HG02571 (cell line): Measurements from ENCODE around the gene GPR68.
"Not testable (repeated sequence)": the region's sequence is repeated elsewhere in the genome, so short reads cannot be mapped to it uniquely, and the experiment has no call there.

ENCODE experiments used
- ATAC-seq: cut with Tn5 transposase; IDR thresholded peaks from one replicate; pipeline ENCODE4 v1.9.1; 2021; ENCODE audit warnings: mild to moderate bottlenecking, moderate library complexity; ENCODE audit not compliant: unreplicated experiment

The GPR68 gene

DNA sequence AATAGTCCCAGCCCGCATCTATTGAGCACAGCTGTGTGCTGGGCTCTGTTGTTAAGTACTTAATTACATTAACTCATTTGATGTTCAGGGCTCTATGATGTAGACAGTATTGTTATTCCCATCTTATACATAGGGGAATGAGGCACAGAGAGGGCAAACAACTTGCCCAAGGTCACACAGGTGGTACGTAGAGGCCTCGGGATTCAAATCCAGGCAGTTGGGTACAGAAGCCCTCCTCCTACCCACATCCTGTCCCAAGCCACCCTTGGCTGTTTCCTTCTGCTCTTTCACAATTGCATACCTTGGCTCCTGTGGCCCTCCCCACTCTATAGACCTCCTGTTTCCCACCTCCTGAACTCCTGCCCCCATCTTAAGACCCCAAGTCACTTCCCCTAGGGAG is 10.0 kb upstream of the GPR68 start:
- no peak for ATAC-seq

- no peak for ATAC-seq
Observed at GRCh38 chr14:91253795-91254323, 9.4 kb upstream of the GPR68 start.

DNA sequence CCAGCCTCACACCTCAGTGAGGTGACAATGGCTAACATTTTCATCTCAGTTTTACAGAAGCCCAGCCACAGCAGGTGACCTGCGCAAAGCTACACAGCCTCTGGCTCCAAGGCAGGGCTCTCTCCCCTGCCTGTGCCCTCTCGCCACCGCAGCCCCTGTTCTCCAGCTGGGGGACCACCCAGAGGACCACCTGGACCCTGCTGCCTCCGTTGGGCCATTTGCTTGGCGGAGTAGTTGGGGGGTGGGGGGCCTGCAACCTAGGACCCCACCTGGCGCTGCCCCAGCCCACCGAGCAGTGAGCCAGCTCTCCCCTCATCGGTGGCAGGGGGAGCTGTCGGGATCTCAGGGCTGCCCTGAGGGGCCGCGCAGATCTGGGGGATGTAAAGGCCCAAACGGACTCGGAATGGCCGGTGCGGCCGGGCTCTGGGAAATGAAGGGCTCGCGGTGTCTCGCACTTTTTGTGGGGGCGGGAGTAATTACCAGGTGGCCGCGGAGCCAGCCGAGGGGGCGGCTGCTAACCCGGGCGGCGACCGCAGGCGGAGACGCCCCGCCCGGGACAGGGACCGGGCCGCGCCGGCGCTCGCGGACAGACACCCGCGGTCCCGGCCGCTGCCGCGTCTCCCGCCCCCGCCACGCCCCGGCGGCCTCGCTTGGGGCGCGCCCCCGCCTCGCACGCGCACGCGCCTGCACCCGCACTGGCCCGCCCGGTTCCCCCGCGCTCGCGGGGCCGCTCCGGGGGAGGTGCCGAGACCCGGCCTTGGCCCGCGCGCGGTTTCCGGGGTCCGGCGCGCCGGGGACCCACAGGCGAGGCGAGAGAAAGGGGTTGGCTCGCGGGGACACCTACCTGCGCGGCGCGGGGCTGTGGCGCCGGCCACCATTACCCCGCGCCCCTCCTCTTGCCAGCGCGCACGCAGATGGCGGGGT is 8.6 kb upstream of the GPR68 start:
- no peak for ATAC-seq

- no peak for ATAC-seq
Observed at GRCh38 chr14:91250912-91251311, 6.4 kb upstream of the GPR68 start.

- ATAC-seq: peak; percentile 73
Observed at GRCh38 chr14:91249841-91250616, 5.5 kb upstream of the GPR68 start.

DNA sequence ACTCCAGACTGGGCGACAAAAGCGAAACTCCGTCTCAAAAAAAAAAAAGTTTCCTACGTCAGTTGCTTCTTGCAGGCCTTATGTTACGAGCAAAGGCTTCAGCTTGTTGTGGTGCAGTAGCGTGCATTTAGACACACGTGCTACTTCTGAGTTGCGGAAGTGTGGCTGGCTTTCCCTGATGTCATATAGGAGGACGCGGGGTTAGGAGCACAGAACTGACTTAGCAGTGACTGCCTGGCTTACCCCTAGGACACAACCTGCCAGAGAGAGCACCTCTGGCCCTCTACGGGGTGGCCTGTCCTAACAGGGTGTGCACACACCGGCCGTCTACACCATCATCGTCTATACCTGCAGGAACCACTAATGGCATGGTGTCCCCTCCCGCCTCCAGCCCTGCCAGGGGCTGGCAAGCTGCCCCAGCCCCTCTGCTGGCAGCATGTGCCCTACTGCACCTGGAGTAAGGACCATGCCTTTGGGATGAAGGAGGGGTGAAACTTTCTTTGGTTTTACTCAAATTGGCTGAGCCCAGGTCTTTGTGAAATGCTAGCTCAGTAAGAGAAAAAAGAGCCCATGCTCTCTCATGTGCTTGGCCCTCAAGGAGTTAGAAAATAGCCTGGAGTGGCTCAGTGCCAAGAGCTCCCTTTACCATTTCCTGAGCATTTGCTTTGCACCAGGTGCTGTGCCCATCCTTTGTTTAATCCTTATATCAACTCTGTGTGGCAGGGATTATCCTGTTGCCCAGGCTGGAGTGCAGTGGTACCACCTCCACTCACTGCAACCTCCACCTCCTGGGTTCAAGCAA is 1.7 kb upstream of the GPR68 start:
- no peak for ATAC-seq

DNA sequence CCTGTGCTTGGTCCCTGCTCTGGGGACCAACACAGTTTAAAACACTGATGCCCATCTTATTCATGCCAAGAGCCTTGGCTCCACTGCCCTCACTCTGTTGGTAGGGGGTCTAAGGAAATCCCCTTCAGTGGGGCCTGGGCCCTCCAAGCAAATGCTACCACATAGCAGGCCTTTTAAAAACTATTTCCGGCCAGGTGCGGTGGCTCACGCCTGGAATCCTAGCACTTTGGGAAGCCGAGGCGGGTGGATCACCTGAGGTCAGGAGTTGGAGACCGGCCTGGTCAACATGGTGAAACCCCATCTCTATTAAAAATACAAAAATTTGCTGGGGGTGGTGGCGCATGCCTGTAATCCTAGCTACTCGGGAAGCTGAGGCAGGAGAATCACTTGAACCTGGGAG is 1.1 kb upstream of the GPR68 start:
- ATAC-seq: not testable (repeated sequence)

- ATAC-seq: no peak
Observed at GRCh38 chr14:91245029-91245428, 525 bp upstream of the GPR68 start.

DNA sequence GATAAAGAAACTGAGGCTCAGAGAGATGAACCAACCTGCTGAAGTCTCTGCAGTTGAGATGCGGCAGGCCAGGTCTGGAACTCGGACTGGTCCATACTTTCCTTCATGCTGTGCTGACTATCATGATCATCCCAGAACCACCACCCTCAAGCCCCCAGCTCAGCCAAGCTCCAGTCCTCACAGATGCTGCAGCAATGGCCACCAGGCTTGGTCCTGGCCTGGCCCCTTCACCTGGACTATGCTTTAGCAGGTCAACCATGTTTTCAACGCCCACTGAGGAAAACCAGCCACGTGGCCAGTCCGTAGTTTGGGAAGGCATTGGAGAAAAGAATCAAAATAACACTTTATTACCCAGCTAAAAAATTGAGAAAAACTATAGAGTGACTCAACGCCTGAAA is 1.4 kb downstream of the GPR68 start:
- no peak for ATAC-seq

DNA sequence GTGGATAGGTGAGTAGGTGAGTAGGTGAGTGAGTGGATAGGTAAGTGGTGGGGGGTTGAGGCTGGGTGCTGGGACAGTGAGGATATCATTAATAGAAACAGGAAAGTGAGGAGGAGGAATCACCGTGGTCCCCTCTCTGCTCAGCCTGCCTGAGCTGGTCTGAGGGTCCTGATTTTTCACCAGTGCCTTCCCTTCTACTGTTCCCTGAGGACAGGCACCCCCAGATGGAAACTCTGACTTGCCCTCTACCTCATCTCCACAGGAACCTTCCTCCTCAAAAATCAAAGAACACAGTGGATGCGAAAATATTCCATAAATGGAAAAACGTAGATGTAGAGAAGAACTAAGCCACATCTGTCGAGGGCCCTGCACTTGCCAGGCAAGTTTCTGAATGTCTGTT is 1.9 kb downstream of the GPR68 start:
- ATAC-seq: no peak

GRCh38 chr14:91241863-91242262 is 2.6 kb downstream of the GPR68 start:
- peak; percentile 60 for ATAC-seq

DNA sequence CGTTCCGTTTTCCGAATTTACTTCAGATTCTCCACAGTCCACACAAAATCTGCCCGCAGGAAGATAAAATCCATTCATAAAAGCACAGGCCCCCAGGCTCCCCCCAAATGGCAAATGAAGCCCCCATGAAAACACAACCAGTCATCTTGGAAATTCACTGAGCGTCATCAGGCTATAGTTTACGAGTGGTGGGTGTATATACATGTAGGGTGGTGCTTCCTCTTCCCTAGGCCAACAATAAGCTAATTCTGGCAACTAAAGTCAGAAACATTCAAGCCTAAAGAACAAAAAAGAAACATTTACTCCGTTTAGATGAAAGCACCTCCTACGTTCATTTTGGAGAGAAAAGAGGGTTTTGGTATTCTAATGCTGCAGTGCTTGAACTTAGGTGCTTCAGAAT is 5.8 kb downstream of the GPR68 start:
- no peak for ATAC-seq

DNA sequence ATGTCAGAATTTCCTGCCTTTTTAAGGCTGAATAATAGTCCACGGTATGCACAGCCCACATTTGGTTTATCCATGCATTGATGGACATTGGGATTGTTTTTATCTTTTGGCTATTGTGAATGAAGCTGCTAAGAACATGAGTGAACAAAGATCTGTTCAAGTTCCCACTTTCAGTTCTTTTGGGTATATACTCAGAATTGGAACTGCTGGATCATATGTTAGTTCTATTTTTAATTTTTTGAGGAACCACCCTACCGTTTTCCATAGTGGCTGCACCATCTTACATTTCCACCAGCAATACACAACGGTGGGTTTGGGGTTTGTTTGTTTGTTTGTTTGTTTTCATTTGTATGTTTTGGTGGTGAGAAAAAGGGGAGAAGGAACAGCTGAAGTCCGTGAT is 6.4 kb downstream of the GPR68 start:
- no peak for ATAC-seq

DNA sequence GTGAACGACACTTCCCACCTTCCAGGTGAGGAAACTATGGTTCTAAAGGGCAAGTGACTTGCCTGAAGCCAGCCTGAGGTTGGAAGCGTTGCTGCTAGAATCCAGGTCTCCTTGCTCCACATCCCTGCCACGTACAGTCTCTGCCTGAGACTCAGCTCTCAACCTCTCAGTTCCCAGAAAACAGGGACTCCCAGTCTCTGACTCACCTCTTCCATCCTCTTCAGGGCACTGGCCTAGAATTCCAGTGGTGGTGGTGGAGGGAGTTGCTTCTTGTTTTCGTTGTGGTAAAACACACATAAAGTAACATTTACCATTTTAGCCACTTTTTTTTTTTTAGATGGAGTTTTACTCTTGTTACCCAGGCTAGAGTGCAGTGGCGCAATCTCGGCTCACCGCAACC is 7.3 kb downstream of the GPR68 start:
- no peak for ATAC-seq

GRCh38 chr14:91235841-91236240 is 8.7 kb downstream of the GPR68 start:
- no peak for ATAC-seq

DNA sequence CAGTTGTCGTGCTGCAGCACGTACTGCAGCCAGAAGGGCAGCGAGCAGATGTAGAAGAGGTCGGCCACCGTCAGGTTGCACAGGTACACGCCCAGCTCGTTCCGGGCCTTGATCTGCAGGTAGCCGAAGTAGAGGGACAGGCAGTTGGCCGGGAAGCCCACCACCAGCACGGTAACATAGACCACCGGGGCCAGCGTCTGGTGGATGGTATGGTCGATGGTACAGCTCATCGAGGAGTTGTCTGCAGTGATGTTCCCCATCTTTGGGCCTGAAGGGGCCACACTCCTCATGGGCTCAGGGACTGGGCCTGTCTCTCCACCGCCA is 9.8 kb downstream of the GPR68 start:
- ATAC-seq: no peak

- no peak for ATAC-seq
Observed at GRCh38 chr14:91233936-91234790, 10.3 kb downstream of the GPR68 start.

DNA sequence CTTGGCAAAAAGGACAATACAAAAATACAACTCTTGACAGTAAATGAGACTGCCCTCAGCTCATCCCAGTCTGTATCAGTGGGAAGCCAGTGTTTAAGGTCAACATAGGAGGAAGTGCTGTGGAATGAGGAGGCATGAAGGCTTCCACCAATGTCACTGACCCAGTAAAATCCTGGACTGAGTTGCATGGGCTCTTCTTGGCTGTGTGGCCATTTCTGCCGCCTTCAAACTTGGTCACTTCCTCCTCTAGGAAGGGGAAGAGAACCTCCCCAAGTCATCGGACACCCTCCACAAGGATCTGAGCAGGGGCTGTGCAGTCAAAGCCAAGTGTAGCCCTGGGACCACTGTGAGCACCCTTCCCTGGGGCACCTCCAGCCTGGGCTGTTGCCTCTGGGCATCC is 11.9 kb downstream of the GPR68 start:
- no peak for ATAC-seq

- ATAC-seq: no peak
Observed at GRCh38 chr14:91232052-91232451, 12.5 kb downstream of the GPR68 start.

DNA sequence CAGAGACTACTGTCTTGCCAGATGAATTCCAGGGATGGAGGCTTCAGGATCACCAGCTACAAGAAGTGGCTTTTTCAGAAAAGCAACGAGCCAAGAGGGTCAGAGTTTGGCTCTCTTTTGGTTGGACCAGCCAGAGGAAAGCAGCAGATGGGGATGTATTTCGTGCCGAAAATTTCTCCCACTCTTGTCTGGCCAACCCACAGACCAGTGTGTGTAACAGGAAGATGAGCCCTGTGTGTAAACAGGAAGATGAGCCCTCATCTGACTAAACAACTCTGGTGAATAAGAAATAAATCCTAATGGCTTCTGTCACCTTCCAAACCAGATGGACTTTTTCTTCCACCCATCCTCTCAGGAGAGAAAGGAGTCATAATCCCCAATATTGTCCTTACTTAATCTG is 13.1 kb downstream of the GPR68 start:
- no peak for ATAC-seq
